Type B pancreatic cell (in vitro differentiated cells): ENCODE results near the gene WDFY2. TPM values are rescaled to one million over a fixed set of nuclear protein-coding genes. Genes with fewer than 3 reads are reported as not detected.
A peak's percentile ranks its signal among the peaks of the same experiment; 100 is the strongest.

Source experiments
- DNase-seq: peaks from one replicate; pipeline ENCODE4 v3.0.0; 2021; ENCODE audit warnings: mixed read lengths; ENCODE audit not compliant: unreplicated experiment; ENCODE audit errors: extremely low spot score
- H3K27ac Mint-ChIP-seq: 2 replicates; pipeline ENCODE4 v1.8.0; 2021; ENCODE audit warnings: mild to moderate bottlenecking, mixed read lengths
- H3K27me3 Mint-ChIP-seq: 2 replicates; pipeline ENCODE4 v1.8.0; 2021; ENCODE audit warnings: mixed read lengths
- H3K36me3 Mint-ChIP-seq: 2 replicates; pipeline ENCODE4 v1.8.0; 2021; ENCODE audit warnings: mixed read lengths
- H3K4me1 Mint-ChIP-seq: one replicate; pipeline ENCODE4 v1.8.0; 2021; ENCODE audit warnings: mixed read lengths; ENCODE audit not compliant: unreplicated experiment
- H3K4me3 Mint-ChIP-seq: 2 replicates; pipeline ENCODE4 v1.8.0; 2021; ENCODE audit warnings: mild to moderate bottlenecking, mixed read lengths
- H3K9me3 Mint-ChIP-seq: 2 replicates; pipeline ENCODE4 v1.8.0; 2021; ENCODE audit warnings: mixed read lengths
- total RNA-seq: library from RNA; stranded (reverse); gene quantifications from 2 replicates; pipeline ENCODE4 v1.2.1, GENCODE V29; 2021; ENCODE audit warnings: low replicate concordance
- TF ChIP-seq, protein P1 (sequence below): fragments of 200-600 bp; sonication (generic); conservative IDR thresholded peaks from 2 replicates; pipeline ENCODE4 v1.5.0; 2021; ENCODE audit warnings: antibody characterized with exemption, mild to moderate bottlenecking

WDFY2 gene
- total RNA-seq, 1 donor from 2014 or later, result 20.3 TPM

DNA sequence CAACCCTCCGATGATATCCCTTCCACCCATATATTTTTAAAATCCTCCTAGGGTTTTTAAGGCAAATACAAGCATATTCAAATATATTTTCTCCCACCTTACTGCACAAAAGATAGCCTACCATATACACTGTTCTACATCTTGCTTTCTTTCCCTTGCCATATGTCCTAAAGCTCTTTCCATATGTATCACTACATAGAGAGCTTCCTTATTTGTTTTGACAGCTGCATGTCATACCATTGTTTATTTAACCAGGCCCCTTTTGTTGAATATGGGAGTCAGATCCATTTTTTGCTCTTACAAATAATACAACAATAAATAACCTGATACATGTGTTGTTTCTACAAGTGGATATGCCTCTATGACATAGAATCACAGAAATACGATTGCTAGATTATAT lies 32.8 kb upstream of the WDFY2 start:
- H3K4me1 Mint-ChIP-seq, result peaks cover 11% of the 10 kb centered on the region
- H3K9me3 Mint-ChIP-seq, result no peaks in the 10 kb centered on the region
- no peaks in the 10 kb centered on the region for H3K27me3 Mint-ChIP-seq
- TF ChIP-seq, protein P1, sequence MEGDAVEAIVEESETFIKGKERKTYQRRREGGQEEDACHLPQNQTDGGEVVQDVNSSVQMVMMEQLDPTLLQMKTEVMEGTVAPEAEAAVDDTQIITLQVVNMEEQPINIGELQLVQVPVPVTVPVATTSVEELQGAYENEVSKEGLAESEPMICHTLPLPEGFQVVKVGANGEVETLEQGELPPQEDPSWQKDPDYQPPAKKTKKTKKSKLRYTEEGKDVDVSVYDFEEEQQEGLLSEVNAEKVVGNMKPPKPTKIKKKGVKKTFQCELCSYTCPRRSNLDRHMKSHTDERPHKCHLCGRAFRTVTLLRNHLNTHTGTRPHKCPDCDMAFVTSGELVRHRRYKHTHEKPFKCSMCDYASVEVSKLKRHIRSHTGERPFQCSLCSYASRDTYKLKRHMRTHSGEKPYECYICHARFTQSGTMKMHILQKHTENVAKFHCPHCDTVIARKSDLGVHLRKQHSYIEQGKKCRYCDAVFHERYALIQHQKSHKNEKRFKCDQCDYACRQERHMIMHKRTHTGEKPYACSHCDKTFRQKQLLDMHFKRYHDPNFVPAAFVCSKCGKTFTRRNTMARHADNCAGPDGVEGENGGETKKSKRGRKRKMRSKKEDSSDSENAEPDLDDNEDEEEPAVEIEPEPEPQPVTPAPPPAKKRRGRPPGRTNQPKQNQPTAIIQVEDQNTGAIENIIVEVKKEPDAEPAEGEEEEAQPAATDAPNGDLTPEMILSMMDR, result no peak
- H3K27ac Mint-ChIP-seq, result peak overlapping the region; percentile 14
- no peaks in the 10 kb centered on the region for H3K36me3 Mint-ChIP-seq
- H3K4me3 Mint-ChIP-seq, result no peak overlapping the region
- DNase-seq, result no peak

DNA sequence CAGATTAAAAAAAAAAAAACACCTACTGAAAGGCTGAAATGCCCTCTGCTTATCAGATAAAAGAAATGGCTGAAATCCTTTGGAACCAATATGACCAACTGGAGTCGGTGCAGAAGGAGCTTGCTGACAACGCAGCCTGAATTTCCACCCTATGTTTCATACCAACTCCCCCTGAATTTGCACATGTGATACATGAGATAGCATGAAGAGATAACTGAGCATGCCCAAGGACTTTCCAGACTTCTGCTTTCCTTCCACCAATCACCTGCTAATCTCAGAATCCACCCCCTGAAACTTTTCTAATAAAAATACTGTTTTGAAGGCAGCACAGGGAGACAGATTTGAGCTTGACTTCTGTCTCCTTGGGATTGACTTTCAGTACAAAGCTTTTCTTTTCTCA lies 32.2 kb upstream of the WDFY2 start:
- no peaks in the 10 kb centered on the region for H3K36me3 Mint-ChIP-seq
- no peaks in the 10 kb centered on the region for H3K27me3 Mint-ChIP-seq
- H3K9me3 Mint-ChIP-seq, result no peaks in the 10 kb centered on the region
- no peak overlapping the region for H3K27ac Mint-ChIP-seq
- no peak overlapping the region for H3K4me3 Mint-ChIP-seq
- H3K4me1 Mint-ChIP-seq, result peaks cover 11% of the 10 kb centered on the region
- DNase-seq, result no peak
- TF ChIP-seq, protein P1, result no peak

DNA sequence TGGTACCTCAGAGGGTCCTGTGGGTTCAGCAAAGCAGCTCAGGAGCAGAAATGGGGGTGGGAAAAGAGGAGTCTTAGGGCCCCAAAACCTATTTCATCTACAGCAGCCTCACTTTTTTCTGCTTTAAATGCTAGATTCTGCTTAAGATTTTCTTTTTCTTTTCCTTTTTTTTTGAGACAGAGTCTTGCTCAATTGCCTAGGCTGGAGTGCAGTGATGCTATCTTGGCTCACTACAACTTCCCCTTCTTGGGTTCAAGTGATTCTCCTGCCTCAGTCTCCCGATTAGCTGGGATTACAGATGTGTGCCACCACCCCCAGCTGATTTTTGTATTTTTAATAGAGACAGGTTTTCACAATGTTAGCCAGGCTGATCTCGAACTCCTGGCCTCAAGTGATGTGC lies 30.7 kb upstream of the WDFY2 start:
- peaks cover 10% of the 10 kb centered on the region for H3K4me1 Mint-ChIP-seq
- TF ChIP-seq, protein P1, result no peak
- H3K9me3 Mint-ChIP-seq, result no peaks in the 10 kb centered on the region
- no peak overlapping the region for H3K4me3 Mint-ChIP-seq
- no peaks in the 10 kb centered on the region for H3K36me3 Mint-ChIP-seq
- no peaks in the 10 kb centered on the region for H3K27me3 Mint-ChIP-seq
- no peak overlapping the region for H3K27ac Mint-ChIP-seq
- no peak for DNase-seq

DNA sequence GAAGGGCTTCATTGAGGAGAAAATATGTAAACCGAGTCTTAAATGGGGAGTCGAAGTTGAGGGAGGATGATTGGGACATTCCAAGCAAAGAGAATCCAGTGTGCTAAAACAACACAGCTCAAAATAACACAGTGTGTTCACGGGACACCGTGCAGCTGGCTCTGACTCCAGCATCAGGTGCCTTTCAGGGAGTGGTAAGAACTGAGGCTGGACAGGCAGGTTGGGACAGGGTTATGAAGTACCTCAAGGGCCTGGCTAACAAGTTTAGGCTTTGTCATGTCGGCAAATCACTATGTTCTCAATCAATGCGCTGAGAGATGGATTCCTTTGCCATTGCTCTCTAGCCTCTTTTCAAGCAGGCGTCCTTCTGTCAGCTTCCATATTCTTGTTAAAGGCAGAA lies 27.5 kb upstream of the WDFY2 start:
- H3K4me3 Mint-ChIP-seq, result peak overlapping the region; percentile 17
- H3K27me3 Mint-ChIP-seq, result no peaks in the 10 kb centered on the region
- no peaks in the 10 kb centered on the region for H3K36me3 Mint-ChIP-seq
- DNase-seq, result no peak
- H3K4me1 Mint-ChIP-seq, result no peaks in the 10 kb centered on the region
- TF ChIP-seq, protein P1, result no peak
- H3K9me3 Mint-ChIP-seq, result peaks cover 4% of the 10 kb centered on the region
- H3K27ac Mint-ChIP-seq, result peak overlapping the region; percentile 86

DNA sequence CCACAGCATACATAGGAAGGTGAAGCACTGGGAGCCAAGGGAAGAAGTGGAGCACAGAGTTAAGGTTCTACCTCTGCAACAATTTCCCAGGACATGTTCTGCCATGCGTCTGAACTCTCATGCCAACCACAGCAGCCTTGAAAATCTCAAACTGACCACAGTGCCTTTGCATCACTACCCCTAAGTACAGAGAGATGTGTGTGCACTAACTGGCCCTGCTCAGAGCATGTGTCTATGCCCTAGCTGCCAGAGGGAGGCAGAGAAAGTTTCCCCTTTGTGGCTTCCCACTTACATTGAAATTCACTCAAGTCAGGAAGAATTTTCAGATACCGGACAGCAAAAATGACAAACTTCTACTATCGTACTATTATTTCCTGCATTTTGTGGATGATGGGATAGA lies 26.8 kb upstream of the WDFY2 start:
- TF ChIP-seq, protein P1, result no peak
- H3K4me3 Mint-ChIP-seq, result no peak overlapping the region
- no peak for DNase-seq
- H3K27me3 Mint-ChIP-seq, result no peaks in the 10 kb centered on the region
- no peaks in the 10 kb centered on the region for H3K4me1 Mint-ChIP-seq
- no peaks in the 10 kb centered on the region for H3K36me3 Mint-ChIP-seq
- H3K9me3 Mint-ChIP-seq, result peaks cover 4% of the 10 kb centered on the region
- H3K27ac Mint-ChIP-seq, result peak overlapping the region; percentile 86
